ENCODE data around the gene SAMD14. TPM values are rescaled to one million over a fixed set of nuclear protein-coding genes. Genes with fewer than 3 reads are reported as not detected.
A peak's percentile ranks its signal among the peaks of the same experiment; 100 is the strongest.

The SAMD14 gene
- total RNA-seq, 4 donors from 2014 or later = 0.04 to 3.8 (median 0.31) TPM; not detected in 1

DNA sequence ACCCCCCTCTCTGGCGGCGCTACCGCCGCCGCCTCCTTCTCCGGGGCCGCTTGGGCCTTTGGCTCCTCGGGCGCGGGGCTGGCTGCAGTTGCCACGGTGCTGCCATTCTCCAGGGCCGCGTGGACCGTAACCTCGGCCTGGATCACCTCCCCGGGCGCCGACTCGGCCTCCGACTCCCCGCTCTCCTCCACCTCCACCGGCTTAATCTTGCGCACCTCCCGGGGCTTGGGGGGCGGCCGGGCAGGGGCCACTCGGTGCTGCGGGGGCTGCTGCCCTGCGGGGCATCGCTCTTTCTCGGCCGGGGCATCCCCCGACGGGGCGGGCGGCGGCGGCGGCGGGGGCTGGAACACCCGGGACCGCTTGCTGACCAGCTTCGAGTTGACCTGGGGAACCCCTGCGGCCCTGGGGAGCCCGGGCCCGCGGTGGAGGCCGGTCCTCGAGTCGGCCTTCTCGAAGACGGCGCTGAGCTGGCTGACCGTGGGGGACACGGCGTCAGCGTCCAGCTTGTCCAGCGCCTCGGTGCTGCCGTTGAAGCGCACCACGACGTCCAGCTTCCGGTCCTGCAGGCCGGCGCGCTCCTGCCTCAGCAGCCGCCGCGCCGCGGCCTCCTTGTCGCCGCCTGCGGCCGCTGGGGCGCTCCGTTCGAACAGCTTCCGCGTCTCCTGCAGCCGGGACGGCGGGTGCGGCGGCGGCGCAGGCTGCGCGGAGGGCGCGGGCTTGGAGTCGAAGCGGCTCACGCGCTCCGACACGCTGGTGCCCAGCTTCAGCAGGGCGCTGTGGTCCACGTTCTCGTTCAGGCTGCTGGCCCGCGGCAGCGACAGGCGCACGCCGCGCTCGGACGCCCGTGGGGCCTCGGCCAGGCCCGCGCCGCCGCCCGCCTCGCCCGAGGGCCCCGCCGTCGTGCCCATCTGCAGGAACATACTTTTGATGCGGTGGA is 19.7 kb upstream of the SAMD14 start:
- intact Hi-C loops (cut with DNase I; ENCODE audit: low total_unique reads) = loop anchor here (5.0 kb wide), 1 partner anchor 37 kb away; no protein-coding TSS in a partner anchor
- Histone ChIP-seq H3K4me1 (peaks cover 64 to 67% of the 10 kb centered on the region in 2 donors), H3K9me3 (no peaks in the 10 kb centered on the region), H3K27ac (peak overlapping the region; percentile 85 to 93 (median 91)), H3K4me3 (peak overlapping the region; percentile 76 to 95 (median 84)), H3K27me3 (no peaks in the 10 kb centered on the region), H3K36me3 (no peaks in the 10 kb centered on the region)
- TF ChIP-seq, protein P1, sequence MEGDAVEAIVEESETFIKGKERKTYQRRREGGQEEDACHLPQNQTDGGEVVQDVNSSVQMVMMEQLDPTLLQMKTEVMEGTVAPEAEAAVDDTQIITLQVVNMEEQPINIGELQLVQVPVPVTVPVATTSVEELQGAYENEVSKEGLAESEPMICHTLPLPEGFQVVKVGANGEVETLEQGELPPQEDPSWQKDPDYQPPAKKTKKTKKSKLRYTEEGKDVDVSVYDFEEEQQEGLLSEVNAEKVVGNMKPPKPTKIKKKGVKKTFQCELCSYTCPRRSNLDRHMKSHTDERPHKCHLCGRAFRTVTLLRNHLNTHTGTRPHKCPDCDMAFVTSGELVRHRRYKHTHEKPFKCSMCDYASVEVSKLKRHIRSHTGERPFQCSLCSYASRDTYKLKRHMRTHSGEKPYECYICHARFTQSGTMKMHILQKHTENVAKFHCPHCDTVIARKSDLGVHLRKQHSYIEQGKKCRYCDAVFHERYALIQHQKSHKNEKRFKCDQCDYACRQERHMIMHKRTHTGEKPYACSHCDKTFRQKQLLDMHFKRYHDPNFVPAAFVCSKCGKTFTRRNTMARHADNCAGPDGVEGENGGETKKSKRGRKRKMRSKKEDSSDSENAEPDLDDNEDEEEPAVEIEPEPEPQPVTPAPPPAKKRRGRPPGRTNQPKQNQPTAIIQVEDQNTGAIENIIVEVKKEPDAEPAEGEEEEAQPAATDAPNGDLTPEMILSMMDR (IDR thresholded peaks at IDR 0.05 in 4 of 5, conservative IDR thresholded peaks at IDR 0.05 in 1 of 5) = peak in 1 of 5 experiments; percentile 36
- TF ChIP-seq POLR2A (IDR thresholded peaks at IDR 0.05) = peak; percentile 12
- in situ Hi-C loops (cut with MboI; ENCODE audit: low sequenced_read_pairs in 4 of 4) = no loop called here
- peak; percentile 15 to 21 for ATAC-seq
- peak in 1 of 2 donors; percentile 48 for DNase-seq

DNA sequence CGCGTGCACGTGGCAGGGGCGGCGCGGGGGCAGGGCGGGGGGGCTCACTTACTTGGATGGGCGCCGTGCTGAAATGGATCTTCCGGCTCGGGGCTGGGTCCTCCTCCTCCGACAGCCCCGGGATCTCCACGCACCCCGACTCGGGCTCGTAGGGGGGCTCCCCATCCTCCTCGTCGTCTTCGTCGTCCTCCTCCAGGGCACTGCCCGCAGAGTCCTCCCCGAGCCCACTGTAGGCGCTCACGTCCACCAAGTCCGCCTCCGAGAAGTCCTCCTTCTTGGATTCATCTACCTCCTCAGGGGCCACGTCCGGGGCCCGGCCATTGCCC is 19.1 kb upstream of the SAMD14 start:
- H3K4me1 ChIP-seq = peaks cover 58 to 61% of the 10 kb centered on the region in 2 donors
- intact Hi-C loops (cut with DNase I; ENCODE audit: low total_unique reads) = loop anchor here (5.0 kb wide), 1 partner anchor 37 kb away; no protein-coding TSS in a partner anchor
- no peaks in the 10 kb centered on the region for H3K27me3 ChIP-seq
- no peaks in the 10 kb centered on the region for H3K9me3 ChIP-seq
- no peak for TF ChIP-seq POLR2A (IDR thresholded peaks at IDR 0.05)
- TF ChIP-seq, protein P1 (IDR thresholded peaks at IDR 0.05 in 4 of 5, conservative IDR thresholded peaks at IDR 0.05 in 1 of 5) = no peak
- ATAC-seq = no peak
- in situ Hi-C loops (cut with MboI; ENCODE audit: low sequenced_read_pairs in 4 of 4) = no loop called here
- DNase-seq = no peak
- peak overlapping the region; percentile 76 to 95 (median 84) for H3K4me3 ChIP-seq
- peak overlapping the region; percentile 85 to 93 (median 91) for H3K27ac ChIP-seq
- H3K36me3 ChIP-seq = no peaks in the 10 kb centered on the region

DNA sequence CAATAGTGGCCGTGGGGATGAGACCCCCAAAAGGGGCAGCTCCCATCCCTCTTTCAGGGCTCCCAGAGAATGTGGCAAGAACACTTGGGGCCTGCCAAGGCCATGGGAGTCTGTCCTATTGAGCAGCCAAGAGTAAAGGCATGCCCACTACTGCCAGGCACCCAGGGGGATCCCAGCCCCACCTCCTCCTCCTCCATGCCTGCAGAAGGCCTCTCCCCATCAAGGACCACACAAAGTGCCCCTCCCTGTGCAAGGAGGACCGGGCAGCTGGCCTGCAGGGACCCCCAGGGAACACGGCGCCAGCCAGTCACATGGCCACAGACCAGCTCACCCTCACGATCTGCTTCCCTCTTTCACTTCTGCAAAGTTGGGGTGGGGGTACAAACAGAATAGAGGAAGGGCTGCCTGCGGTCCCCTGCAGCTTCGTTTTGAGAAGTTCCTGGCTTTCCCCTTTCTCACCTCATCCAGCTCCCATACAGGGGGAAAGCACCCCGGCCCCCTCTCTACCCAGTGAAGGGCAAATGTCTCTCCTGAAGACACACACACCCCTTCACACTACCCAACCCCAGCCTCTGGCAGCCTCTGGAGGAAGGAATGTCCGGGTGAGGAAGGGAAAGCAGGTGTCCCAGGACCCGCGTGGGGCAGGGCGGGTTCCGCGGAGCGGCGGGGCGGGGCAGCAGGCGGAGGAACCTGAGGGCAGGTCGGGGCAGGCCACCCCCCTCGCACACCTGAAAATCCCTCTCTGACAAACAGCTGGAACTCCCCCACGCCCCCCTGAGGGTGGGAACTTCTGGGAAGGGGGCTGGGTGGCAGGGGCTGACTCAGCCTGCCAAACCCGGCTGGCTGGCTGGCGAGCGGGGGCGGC is 18.5 kb upstream of the SAMD14 start:
- Histone ChIP-seq H3K4me3 (peak overlapping the region; percentile 76 to 95 (median 84)), H3K9me3 (no peaks in the 10 kb centered on the region), H3K36me3 (peaks cover 0 to 4% of the 10 kb centered on the region in 2 donors), H3K4me1 (peaks cover 52 to 55% of the 10 kb centered on the region in 2 donors), H3K27ac (peak overlapping the region; percentile 85 to 93 (median 91)), H3K27me3 (no peaks in the 10 kb centered on the region)
- TF ChIP-seq POLR2A (IDR thresholded peaks at IDR 0.05) = no peak
- TF ChIP-seq, protein P1 (IDR thresholded peaks at IDR 0.05 in 4 of 5, conservative IDR thresholded peaks at IDR 0.05 in 1 of 5) = peak in 1 of 5 experiments; percentile 33
- DNase-seq = peak in 1 of 2 donors; percentile 60
- peak in 1 of 2 donors; percentile 11 for ATAC-seq
- intact Hi-C loops (cut with DNase I; ENCODE audit: low total_unique reads) (loop anchor here (5.0 kb wide), 1 partner anchor 36 kb away; no protein-coding TSS in a partner anchor), in situ Hi-C loops (cut with MboI; ENCODE audit: low sequenced_read_pairs in 4 of 4) (no loop called here)

DNA sequence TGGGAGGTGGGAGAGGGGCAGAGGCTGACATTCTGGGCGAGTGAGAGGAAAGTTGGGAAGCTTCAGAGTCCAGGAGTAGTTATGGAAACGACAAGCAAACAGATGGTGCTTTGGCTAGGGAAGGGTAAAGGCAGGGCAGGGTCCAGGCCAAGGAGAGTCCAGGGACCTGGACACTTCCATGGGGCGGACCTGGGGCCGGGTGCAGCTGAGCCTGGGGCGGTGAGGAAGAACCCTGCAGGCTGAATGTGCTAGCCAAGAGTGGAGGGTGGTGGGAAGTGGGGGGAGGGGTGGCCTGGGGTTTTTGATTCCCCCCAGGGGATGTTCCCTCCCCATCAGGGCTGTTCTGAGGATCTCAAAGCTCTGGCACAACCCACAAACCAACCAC is 17.9 kb upstream of the SAMD14 start:
- TF ChIP-seq, protein P1 (IDR thresholded peaks at IDR 0.05 in 4 of 5, conservative IDR thresholded peaks at IDR 0.05 in 1 of 5) = no peak
- no peak for TF ChIP-seq POLR2A (IDR thresholded peaks at IDR 0.05)
- H3K27me3 ChIP-seq = no peaks in the 10 kb centered on the region
- no peak for ATAC-seq
- H3K36me3 ChIP-seq = peaks cover 0 to 8% of the 10 kb centered on the region in 2 donors
- in situ Hi-C loops (cut with MboI; ENCODE audit: low sequenced_read_pairs in 4 of 4) (no loop called here), intact Hi-C loops (cut with DNase I; ENCODE audit: low total_unique reads) (loop anchor here (5.0 kb wide), 1 partner anchor 36 kb away; no protein-coding TSS in a partner anchor)
- H3K27ac ChIP-seq = peak overlapping the region; percentile 85 to 93 (median 91)
- DNase-seq = no peak
- peak overlapping the region; percentile 76 to 95 (median 84) for H3K4me3 ChIP-seq
- H3K4me1 ChIP-seq = peaks cover 48 to 54% of the 10 kb centered on the region in 2 donors
- H3K9me3 ChIP-seq = no peaks in the 10 kb centered on the region
